Erythroblast (primary cell): ENCODE data around the gene OTULIN.

ENCODE experiments used
- GATA1 ChIP-seq: IDR thresholded peaks from 2 replicates; pipeline ENCODE4 v1.6.1; 2011; ENCODE audit warnings: low read depth, mild to moderate bottlenecking, control low read depth, low read length, moderate library complexity
- POLR2A ChIP-seq: IDR thresholded peaks from 2 replicates; pipeline ENCODE4 v1.6.1; 2011; ENCODE audit warnings: mild to moderate bottlenecking, low read length

GRCh38 chr5:14727428-14727865 lies 62.9 kb downstream of the OTULIN start:
- TF ChIP-seq POLR2A (no peak), GATA1 (no peak)
